ENCODE measurements around the gene FMO1. TPM values are rescaled to one million over a fixed set of nuclear protein-coding genes. Genes with fewer than 3 reads are reported as not detected.

FMO1 gene
- total RNA-seq, 1 donor from 2014 or later: 0.67 TPM

GRCh38 chr1:171267391-171267790 lies 19.1 kb downstream of the FMO1 start:
- TF ChIP-seq, protein P1, sequence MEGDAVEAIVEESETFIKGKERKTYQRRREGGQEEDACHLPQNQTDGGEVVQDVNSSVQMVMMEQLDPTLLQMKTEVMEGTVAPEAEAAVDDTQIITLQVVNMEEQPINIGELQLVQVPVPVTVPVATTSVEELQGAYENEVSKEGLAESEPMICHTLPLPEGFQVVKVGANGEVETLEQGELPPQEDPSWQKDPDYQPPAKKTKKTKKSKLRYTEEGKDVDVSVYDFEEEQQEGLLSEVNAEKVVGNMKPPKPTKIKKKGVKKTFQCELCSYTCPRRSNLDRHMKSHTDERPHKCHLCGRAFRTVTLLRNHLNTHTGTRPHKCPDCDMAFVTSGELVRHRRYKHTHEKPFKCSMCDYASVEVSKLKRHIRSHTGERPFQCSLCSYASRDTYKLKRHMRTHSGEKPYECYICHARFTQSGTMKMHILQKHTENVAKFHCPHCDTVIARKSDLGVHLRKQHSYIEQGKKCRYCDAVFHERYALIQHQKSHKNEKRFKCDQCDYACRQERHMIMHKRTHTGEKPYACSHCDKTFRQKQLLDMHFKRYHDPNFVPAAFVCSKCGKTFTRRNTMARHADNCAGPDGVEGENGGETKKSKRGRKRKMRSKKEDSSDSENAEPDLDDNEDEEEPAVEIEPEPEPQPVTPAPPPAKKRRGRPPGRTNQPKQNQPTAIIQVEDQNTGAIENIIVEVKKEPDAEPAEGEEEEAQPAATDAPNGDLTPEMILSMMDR (IDR thresholded peaks at IDR 0.05; ENCODE audit: unreplicated experiment): no peak
- H3K36me3 Mint-ChIP-seq (ENCODE audit: insufficient read depth): peaks cover 1% of the 10 kb centered on the region
- H3K9me3 Mint-ChIP-seq (ENCODE audit: low read depth): peaks cover 5% of the 10 kb centered on the region
- no peak overlapping the region for H3K27ac Mint-ChIP-seq
- DNase-seq (ENCODE audit: low spot score, unreplicated experiment): no peak
- H3K4me3 Mint-ChIP-seq (ENCODE audit: low read depth): no peak overlapping the region
- H3K4me1 Mint-ChIP-seq (ENCODE audit: low read depth): peaks cover 6% of the 10 kb centered on the region
- peaks cover 2% of the 10 kb centered on the region for H3K27me3 Mint-ChIP-seq

DNA sequence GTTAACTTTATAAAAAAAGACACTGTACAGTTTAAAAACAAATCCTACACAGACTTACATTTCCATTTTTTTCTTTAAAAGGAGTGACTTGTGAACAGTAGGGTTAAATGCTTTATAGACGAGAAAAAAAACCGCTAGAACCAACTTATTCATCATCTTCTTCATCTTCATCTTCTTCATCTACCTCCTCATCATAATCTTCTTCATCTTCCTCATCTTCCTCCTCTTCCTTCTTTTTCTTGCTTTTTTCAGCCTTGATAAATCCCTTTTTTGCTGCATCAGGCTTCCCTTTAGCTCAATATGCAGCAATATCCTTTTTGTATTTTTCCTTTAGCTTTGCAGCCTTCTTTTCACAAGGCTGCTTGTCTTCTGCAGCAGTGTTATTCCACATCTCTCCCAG lies 22.5 kb downstream of the FMO1 start:
- TF ChIP-seq, protein P1 (IDR thresholded peaks at IDR 0.05; ENCODE audit: unreplicated experiment): no peak
- Mint-ChIP-seq H3K27ac (no peak overlapping the region), H3K4me3 (ENCODE audit: low read depth) (no peak overlapping the region), H3K4me1 (ENCODE audit: low read depth) (peaks cover 4% of the 10 kb centered on the region), H3K27me3 (peaks cover 2% of the 10 kb centered on the region), H3K9me3 (ENCODE audit: low read depth) (peaks cover 5% of the 10 kb centered on the region), H3K36me3 (ENCODE audit: insufficient read depth) (peaks cover 1% of the 10 kb centered on the region)
- DNase-seq (ENCODE audit: low spot score, unreplicated experiment): no peak

DNA sequence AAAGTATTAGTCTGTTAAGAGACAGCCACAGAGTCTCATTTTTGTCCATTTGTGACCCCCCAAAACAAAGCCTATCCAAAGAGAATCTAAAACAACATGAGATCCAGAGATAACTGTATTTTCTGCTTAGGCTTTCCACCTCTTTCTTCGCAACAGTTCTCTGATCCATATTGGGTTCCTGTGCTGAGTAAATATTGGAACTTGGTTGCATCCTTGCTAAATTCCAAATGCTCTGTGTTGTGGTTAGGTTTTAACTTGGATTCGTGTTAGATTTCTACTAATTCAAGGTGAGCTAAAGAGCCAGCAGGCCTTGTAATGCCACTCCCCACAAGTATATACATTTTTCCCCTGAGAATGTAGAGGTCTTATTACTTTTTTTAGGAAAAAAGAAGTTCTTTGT lies 29.2 kb downstream of the FMO1 start:
- no peaks in the 10 kb centered on the region for H3K9me3 Mint-ChIP-seq (ENCODE audit: low read depth)
- no peak for DNase-seq (ENCODE audit: low spot score, unreplicated experiment)
- no peaks in the 10 kb centered on the region for H3K36me3 Mint-ChIP-seq (ENCODE audit: insufficient read depth)
- TF ChIP-seq, protein P1 (IDR thresholded peaks at IDR 0.05; ENCODE audit: unreplicated experiment): no peak
- H3K4me3 Mint-ChIP-seq (ENCODE audit: low read depth): no peak overlapping the region
- no peak overlapping the region for H3K27ac Mint-ChIP-seq
- peaks cover 8% of the 10 kb centered on the region for H3K27me3 Mint-ChIP-seq
- H3K4me1 Mint-ChIP-seq (ENCODE audit: low read depth): peaks cover 16% of the 10 kb centered on the region

DNA sequence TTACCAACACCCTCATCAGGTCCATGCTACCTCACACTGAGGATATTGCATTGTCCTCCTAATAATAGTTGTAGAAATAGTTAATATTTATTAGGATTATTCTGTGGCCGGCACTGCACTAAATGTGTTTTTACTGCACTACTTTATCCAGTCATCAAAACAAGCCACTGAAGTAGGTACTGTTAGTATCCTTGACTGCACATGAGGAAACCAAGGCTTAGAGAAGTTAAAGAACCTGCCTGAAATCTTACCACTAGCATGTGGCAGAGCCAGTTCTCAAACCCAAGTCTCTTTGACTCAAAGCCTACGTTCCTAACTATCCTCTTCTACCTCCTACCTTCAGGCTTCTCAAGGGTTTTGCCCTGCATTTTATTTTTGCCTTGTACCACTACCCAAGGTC lies 30.9 kb downstream of the FMO1 start:
- H3K4me1 Mint-ChIP-seq (ENCODE audit: low read depth): peaks cover 16% of the 10 kb centered on the region
- H3K4me3 Mint-ChIP-seq (ENCODE audit: low read depth): no peak overlapping the region
- H3K36me3 Mint-ChIP-seq (ENCODE audit: insufficient read depth): no peaks in the 10 kb centered on the region
- DNase-seq (ENCODE audit: low spot score, unreplicated experiment): no peak
- TF ChIP-seq, protein P1 (IDR thresholded peaks at IDR 0.05; ENCODE audit: unreplicated experiment): no peak
- no peaks in the 10 kb centered on the region for H3K9me3 Mint-ChIP-seq (ENCODE audit: low read depth)
- H3K27ac Mint-ChIP-seq: no peak overlapping the region
- H3K27me3 Mint-ChIP-seq: peaks cover 8% of the 10 kb centered on the region

DNA sequence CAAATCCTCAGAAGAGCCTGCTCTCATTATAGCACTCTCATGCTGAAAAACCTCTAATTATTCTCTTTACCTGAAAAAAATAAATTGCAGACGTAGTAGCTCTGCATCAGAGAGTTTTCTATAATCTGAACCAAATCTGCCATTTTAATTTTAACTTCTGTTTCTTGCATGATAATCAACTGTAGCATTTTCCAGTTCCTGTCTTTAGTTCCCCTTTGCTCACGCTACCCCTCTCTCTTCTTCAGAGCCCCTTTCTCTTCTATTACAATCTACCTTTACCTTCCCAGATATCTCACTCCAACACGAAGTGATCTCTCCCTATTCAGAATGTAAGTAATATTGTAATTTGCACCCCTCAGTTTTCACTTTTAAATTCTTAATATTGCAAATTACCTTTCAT lies 31.4 kb downstream of the FMO1 start:
- H3K36me3 Mint-ChIP-seq (ENCODE audit: insufficient read depth): no peaks in the 10 kb centered on the region

More for the DNA sequence above, 31.4 kb downstream of the FMO1 start:
- no peak overlapping the region for H3K4me3 Mint-ChIP-seq (ENCODE audit: low read depth)
- TF ChIP-seq, protein P1 (IDR thresholded peaks at IDR 0.05; ENCODE audit: unreplicated experiment): no peak
- peaks cover 8% of the 10 kb centered on the region for H3K27me3 Mint-ChIP-seq
- DNase-seq (ENCODE audit: low spot score, unreplicated experiment): no peak
- peaks cover 16% of the 10 kb centered on the region for H3K4me1 Mint-ChIP-seq (ENCODE audit: low read depth)
- no peaks in the 10 kb centered on the region for H3K9me3 Mint-ChIP-seq (ENCODE audit: low read depth)
- no peak overlapping the region for H3K27ac Mint-ChIP-seq

All from progenitor cell of endocrine pancreas (in vitro differentiated cells).